DMS153 treated with DMSO at 0.1 percent for 48 hours (cell line): ENCODE results near the gene CYP4F22.
"Not testable (repeated sequence)": the region's sequence is repeated elsewhere in the genome, so short reads cannot be mapped to it uniquely, and the experiment has no call there.

Experiments used
- DNase-seq: peaks from one replicate; lab custom pipeline; 2025; ENCODE audit not compliant: unreplicated experiment; lab: John Stamatoyannopoulos, UW

CYP4F22 gene

GRCh38 chr19:15564534-15565168 lies 56.3 kb downstream of the CYP4F22 start:
- DNase-seq, result no peak

DNA sequence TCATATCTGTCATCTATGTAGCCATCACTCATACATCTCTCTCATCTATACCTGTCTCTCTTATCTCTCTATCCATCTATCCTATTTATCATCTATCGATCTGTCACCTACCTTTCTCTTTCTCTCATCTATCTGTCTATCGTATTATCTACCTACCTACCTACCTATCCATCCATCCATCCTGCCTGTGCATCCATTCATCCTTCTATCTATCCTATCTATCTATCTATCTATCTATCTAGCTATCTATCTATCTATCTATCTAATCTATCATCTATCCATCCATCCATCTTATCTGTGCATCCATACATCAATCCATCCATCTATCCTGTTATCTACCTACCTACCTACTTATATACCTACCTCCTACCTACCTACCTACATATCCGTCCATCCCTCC lies 62.1 kb downstream of the CYP4F22 start:
- no peak for DNase-seq

- DNase-seq, result no peak
Measured at GRCh38 chr19:15575406-15575805, 67.1 kb downstream of the CYP4F22 start.

GRCh38 chr19:15576526-15577156 lies 68.3 kb downstream of the CYP4F22 start:
- DNase-seq, result no peak

DNA sequence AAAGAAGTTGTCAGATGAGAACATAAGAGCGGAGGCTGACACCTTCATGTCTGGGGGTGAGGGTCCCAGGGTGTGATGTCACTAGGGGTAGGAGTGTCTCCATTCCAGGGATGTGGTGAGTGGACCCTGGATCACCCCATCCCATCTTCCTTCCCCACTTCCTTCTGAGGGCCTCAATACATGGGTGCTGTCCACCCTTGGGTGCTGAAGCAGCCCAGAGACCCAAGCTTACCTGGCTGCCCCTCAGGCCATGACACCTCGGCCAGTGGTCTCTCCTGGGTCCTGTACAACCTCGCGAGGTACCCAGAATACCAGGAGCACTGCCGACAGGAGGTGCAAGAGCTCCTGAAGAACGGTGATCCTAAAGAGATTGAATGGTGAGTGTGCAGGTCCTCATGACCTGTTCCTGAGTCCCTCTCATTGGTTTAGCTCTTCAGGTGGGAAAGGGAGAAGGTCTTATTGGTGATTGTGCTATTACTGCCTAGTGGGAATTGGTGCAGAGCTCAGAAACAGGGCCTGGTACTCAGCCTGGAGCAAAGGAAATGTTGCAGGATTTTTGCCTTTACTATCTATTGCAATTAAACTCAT lies 69.0 kb downstream of the CYP4F22 start:
- DNase-seq, result no peak

- no peak for DNase-seq
Measured at GRCh38 chr19:15583346-15583745, 75.0 kb downstream of the CYP4F22 start.

GRCh38 chr19:15584095-15584494 lies 75.8 kb downstream of the CYP4F22 start:
- no peak for DNase-seq

DNA sequence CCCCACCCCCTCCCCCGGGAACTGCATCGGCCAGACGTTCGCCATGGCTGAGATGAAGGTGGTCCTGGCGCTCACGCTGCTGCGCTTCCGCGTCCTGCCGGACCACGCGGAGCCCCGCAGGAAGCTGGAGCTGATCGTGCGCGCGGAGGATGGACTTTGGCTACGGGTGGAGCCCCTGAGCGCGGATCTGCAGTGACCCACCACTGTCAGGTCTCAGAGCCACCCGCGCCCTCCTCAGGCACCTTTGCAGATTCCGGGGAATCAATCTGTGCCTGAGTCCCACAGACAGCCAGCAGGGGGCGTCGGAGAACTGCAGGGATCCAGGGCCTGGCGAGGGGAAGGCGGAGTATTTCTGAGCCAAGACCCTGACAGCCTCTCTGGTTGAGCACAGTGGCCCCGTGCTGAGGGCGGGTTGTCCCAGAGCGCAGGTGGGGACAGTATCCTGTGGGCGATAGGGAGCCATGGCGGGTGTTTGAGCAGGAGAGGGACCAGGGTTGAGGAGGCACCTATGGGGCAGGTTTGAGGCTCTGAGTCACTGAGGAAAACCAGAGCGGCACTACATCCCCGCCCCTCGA lies 76.3 kb downstream of the CYP4F22 start:
- no peak for DNase-seq

DNA sequence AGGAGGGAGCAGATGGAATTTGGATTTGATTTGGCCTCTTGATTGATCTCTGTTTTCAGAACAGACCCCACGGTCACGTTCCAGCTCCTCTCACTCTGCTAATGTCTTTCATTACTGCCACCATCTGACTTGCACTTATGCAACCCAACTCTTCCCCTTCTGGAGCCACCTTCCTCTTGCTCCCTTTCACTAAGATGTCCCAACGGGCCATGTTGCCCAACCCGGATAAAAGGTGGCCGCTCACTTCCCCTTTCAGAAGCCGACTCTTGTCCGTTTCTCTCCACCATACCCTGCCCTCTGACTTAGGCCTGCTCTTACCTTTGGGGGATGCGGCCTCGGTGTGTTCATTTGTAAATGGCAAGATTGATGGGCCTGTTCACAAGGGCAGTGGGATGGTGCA lies 79.3 kb downstream of the CYP4F22 start:
- no peak for DNase-seq

DNA sequence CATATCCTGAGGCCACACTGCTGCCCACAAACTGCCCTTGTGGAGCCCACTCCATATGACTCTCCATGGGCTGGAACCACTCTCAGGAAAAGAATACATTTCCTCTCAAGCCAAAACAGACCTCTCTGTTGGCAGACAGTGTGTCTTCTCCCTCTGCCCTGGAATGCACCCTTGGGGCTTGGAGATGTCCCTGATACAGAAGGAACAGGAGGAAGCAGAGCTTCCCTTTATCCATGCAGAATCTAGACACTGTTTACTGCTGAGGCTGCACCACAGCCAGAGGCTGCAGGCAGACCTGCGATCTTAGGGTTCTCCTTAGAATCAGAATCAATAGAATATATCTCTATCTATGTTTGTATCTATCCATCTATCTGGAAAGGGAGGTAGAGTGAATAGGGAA lies 79.9 kb downstream of the CYP4F22 start:
- no peak for DNase-seq

GRCh38 chr19:15589760-15590451 lies 81.6 kb downstream of the CYP4F22 start:
- no peak for DNase-seq

DNA sequence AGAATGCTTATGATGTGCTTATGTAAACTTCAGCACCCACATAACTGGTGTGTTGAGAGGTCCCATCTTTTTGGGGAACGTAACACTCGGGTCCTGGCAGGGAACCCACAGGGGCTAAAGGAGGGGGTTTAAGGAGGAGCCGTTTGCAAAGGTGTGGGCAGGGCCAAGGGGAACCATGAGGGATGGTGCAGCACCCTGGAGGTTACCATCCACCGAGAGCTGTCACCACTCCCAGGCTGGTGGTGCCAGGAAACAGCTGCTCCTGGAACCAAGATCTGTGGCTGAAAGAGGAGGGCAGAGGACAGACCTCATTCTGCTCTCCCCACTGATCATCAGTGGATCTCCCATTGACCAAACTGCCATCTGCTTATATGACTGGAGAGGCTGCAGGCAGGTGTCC lies 83.5 kb downstream of the CYP4F22 start:
- DNase-seq, result no peak

DNA sequence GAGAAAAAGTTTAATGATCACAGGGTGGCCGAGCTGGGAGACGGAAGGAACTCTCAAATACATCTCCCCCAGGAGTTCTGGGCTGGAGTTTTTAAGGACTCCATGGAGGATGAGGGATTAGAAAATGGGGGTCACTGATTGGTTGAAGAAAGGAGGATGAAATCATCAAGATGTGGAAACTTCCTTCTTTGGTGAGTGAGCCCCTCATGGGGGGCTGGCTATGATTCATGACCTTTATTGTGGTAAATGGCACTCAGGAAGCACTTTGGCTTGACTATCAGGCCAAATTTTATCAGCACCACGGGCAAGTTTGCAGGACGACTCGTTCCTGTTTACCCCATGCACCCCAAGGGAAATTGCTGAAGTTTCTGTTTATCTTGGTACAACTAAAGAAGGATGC lies 84.2 kb downstream of the CYP4F22 start:
- DNase-seq, result not testable (repeated sequence)

DNA sequence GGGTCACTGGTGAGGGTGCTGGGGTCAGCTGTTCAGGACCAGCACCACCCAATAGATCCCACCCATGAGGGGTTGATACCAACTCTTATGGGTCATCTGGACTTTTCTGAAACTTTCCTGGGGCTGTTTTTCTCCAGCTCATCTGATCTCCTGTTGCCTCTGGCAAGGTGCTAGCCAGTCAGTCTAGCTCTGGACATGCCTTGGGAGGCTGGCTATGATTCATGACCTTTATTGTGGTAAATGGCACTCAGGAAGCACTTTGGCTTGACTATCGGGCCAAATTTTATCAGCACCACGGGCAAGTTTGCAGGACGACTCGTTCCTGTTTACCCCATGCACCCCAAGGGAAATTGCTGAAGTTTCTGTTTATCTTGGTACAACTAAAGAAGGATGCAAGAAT lies 85.4 kb downstream of the CYP4F22 start:
- DNase-seq, result not testable (repeated sequence)

- DNase-seq, result no peak
Measured at GRCh38 chr19:15595069-15595468, 86.7 kb downstream of the CYP4F22 start.
